B cell (primary cell): ENCODE measurements around the gene CDHR3. TPM values are rescaled to one million over a fixed set of nuclear protein-coding genes. Genes with fewer than 3 reads are reported as not detected.

Experiments
- ATAC-seq: fragments of 200-7000 bp; cut with Tn5 transposase; one replicate; pipeline ENCODE4 v1.10.0; 2021; ENCODE audit warnings: low read depth, mild to moderate bottlenecking, moderate number of reproducible peaks, moderate library complexity
- CTCF ChIA-PET: fragments of 350-600 bp; sonication (Branson Sonifier 250); formaldehyde crosslinking; loops from one replicate; lab custom pipeline; 2021; ENCODE audit warnings: antibody characterized with exemption, inconsistent platforms; lab: Charles Lee
- POLR2A ChIA-PET: fragments of 350-600 bp; sonication (Branson Sonifier 250); formaldehyde crosslinking; loops from one replicate; lab custom pipeline; 2021; ENCODE audit warnings: antibody characterized with exemption; lab: Charles Lee
- DNase-seq: peaks from one replicate; pipeline ENCODE4 v3.0.0; 2013
- H2AFZ ChIP-seq: 2 replicates; pipeline ENCODE4 v1.6.1; 2012; ENCODE audit warnings: mild to moderate bottlenecking, low read depth, low read length; ENCODE audit not compliant: insufficient read depth, poor library complexity, severe bottlenecking
- H3K27ac ChIP-seq, 2 donors: 1 replicate in 1 of 2; 2 replicates in 1 of 2; pipeline ENCODE4 v1.5.1; 2012 to 2013; ENCODE audit warnings: low read length in 2 of 2, mild to moderate bottlenecking in 2 of 2, moderate library complexity in 1 of 2
- H3K27me3 ChIP-seq, 4 experiments: fragments of 200-600 bp in 1 of 4; sonication (generic) in 1 of 4; replicated peaks in 1 of 4; 1 replicate in 2 of 4; 2 replicates in 2 of 4; pipeline versions ENCODE4 v1.6.1 to v1.7.0; 2013 to 2016; ENCODE audit warnings: low read length in 3 of 4, mild to moderate bottlenecking in 2 of 4, mixed read lengths in 1 of 4, moderate library complexity in 1 of 4; ENCODE audit not compliant: insufficient read depth in 4 of 4, control insufficient read depth in 3 of 4; ENCODE audit errors: control extremely low read depth in 1 of 4
- H3K36me3 ChIP-seq, 2 experiments: replicated peaks in 1 of 2; 1 replicate in 1 of 2; 2 replicates in 1 of 2; pipeline versions ENCODE4 v1.6.1 to v1.7.1; 2013; ENCODE audit warnings: low read length in 1 of 2; ENCODE audit not compliant: insufficient read depth in 2 of 2, control insufficient read depth in 1 of 2; ENCODE audit errors: control extremely low read depth in 1 of 2, extremely low read depth in 1 of 2
- H3K4me1 ChIP-seq, 2 donors: fragments of 200-600 bp in 1 of 2; sonication (generic) in 1 of 2; 1 replicate in 1 of 2; 2 replicates in 1 of 2; pipeline versions ENCODE4 v1.5.1 to v1.6.1; 2013 to 2017; ENCODE audit warnings: low read length in 2 of 2; ENCODE audit not compliant: control insufficient read depth in 2 of 2, insufficient read depth in 2 of 2
- H3K4me2 ChIP-seq: replicated peaks from 2 replicates; pipeline ENCODE3; 2012; ENCODE audit warnings: mild to moderate bottlenecking, low read depth, low read length; ENCODE audit not compliant: poor library complexity, severe bottlenecking
- H3K4me3 ChIP-seq, 5 experiments: fragments of 200-600 bp in 1 of 5; sonication (generic) in 1 of 5; 1 replicate in 3 of 5; 2 replicates in 2 of 5; pipeline versions ENCODE4 v1.5.1 to v1.7.0; 2011 to 2016; ENCODE audit warnings: low read length in 4 of 5, mild to moderate bottlenecking in 4 of 5, low read depth in 2 of 5, control low read depth in 1 of 5, moderate library complexity in 1 of 5; ENCODE audit not compliant: insufficient read depth in 1 of 5; ENCODE audit errors: control extremely low read depth in 1 of 5, extremely low read depth in 1 of 5
- H3K79me2 ChIP-seq: fragments of 200-600 bp; sonication (generic); one replicate; pipeline ENCODE4 v1.6.0; 2016; ENCODE audit warnings: low read length; ENCODE audit not compliant: control insufficient read depth, insufficient read depth
- H3K9ac ChIP-seq: fragments of 200-600 bp; sonication (generic); 2 replicates; pipeline ENCODE4 v1.6.1; 2017; ENCODE audit warnings: mild to moderate bottlenecking, low read length, moderate library complexity
- H3K9me3 ChIP-seq, 3 donors: one replicate each; pipeline versions ENCODE4 v1.6.1 to v1.7.1; 2013; ENCODE audit warnings: low read length in 2 of 3; ENCODE audit not compliant: control insufficient read depth in 2 of 3, insufficient read depth in 1 of 3; ENCODE audit errors: control extremely low read depth in 1 of 3
- H4K20me1 ChIP-seq: 2 replicates; pipeline ENCODE4 v1.6.0; 2012; ENCODE audit warnings: mild to moderate bottlenecking, low read length; ENCODE audit not compliant: insufficient read depth, control insufficient read depth, poor library complexity, severe bottlenecking
- H3K27ac Mint-ChIP-seq: one replicate; pipeline ENCODE4 v1.8.0; 2021; ENCODE audit warnings: mixed read lengths
- H3K27me3 Mint-ChIP-seq: one replicate; pipeline ENCODE4 v1.8.0; 2021; ENCODE audit warnings: mixed read lengths
- H3K4me1 Mint-ChIP-seq: one replicate; pipeline ENCODE4 v1.8.0; 2021; ENCODE audit warnings: mixed read lengths
- H3K4me3 Mint-ChIP-seq: one replicate; pipeline ENCODE4 v1.8.0; 2021; ENCODE audit warnings: mixed read lengths
- H3K9me3 Mint-ChIP-seq: one replicate; pipeline ENCODE4 v1.8.0; 2022; ENCODE audit warnings: mixed read lengths; ENCODE audit not compliant: insufficient read depth
- CTCF ChIP-seq: fragments of 200-600 bp; IDR thresholded peaks from one replicate; pipeline ENCODE4 v1.8.0; 2022; ENCODE audit warnings: antibody characterized with exemption, mild to moderate bottlenecking
- EZH2 ChIP-seq: IDR thresholded peaks from 2 replicates; pipeline ENCODE4 v1.6.1; 2012; ENCODE audit warnings: borderline replicate concordance, low read depth, mild to moderate bottlenecking, moderate library complexity, low read length; ENCODE audit not compliant: insufficient read depth, poor library complexity, severe bottlenecking
- WGBS: methylation state at CpG from one replicate; pipeline ENCODE4 v1.1.5; 2013; ENCODE audit warnings: missing lambda C conversion rate; ENCODE audit not compliant: insufficient coverage; 5-methylcytosine and 5-hydroxymethylcytosine counted together
- intact Hi-C: fragments of 100-400 bp; cut with micrococcal nuclease; formaldehyde crosslinking; loops from one replicate; pipeline ENCODE4 v1.10.0; 2022
- polyA plus RNA-seq: library from polyadenylated mRNA; depleted of rRNA; stranded (reverse); fragments of >200 nt; gene quantifications from 2 replicates; pipeline ENCODE4 v1.2.3, GENCODE V29; 2012
- total RNA-seq, 2 donors: library from RNA; stranded (reverse); fragments of 120-200 nt in 1 of 2; gene quantifications; 1 replicate in 1 of 2; 2 replicates in 1 of 2; pipeline versions ENCODE4 v1.2.3 to v1.2.4, GENCODE V29; 2013 to 2022

The CDHR3 gene
- total and polyA plus RNA-seq, 2 donors (not counting 1 experiment from before 2014, with no cell fraction given): 0.34 to 2.6 TPM

DNA sequence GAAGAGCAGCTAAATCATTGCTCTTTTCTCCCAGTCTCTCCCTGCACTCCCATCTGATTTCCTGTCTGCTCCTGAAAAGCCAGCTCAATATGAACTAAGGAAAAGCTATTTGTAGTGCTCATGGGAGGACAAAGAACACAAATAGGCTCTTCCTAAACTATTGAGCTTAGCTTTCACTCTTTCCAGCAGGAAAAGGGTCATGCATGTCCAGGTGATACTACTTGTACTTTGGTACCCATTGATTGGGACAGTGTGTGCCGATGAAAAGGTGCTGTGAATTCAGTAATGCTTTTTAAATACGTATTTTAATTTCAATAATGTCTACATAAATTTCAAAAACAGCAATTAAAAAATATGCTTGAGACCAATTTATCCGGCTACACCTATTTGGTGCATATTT is 49.1 kb upstream of the CDHR3 start:
- Histone ChIP-seq H2AFZ (no peak overlapping the region), H3K4me3 (no peak overlapping the region), H3K79me2 (no peaks in the 10 kb centered on the region), H4K20me1 (no peaks in the 10 kb centered on the region), H3K9me3 (peaks cover 0 to 10% (median 0%) of the 10 kb centered on the region in 3 donors), H3K36me3 (no peaks in the 10 kb centered on the region), H3K27ac (no peak overlapping the region), H3K9ac (no peak overlapping the region), H3K4me2 (no peak overlapping the region), H3K4me1 (no peaks in the 10 kb centered on the region), H3K27me3 (no peaks in the 10 kb centered on the region)
- DNase-seq: no peak
- ChIA-PET CTCF (no interaction called here), POLR2A (interaction anchor here (0.6 kb wide), 1 partner anchor 237 kb away, joined by 8 read pairs; no protein-coding TSS in a partner anchor)
- Mint-ChIP-seq H3K27ac (no peak overlapping the region), H3K4me3 (no peak overlapping the region), H3K4me1 (no peaks in the 10 kb centered on the region), H3K27me3 (no peaks in the 10 kb centered on the region), H3K9me3 (no peaks in the 10 kb centered on the region)
- intact Hi-C loops: no loop called here
- 100% methylated on average over 1 of the region's 3 CpGs for WGBS
- no peak for ATAC-seq
- TF ChIP-seq CTCF: no peak
- TF ChIP-seq EZH2: no peak

- no peaks in the 10 kb centered on the region for H4K20me1 ChIP-seq
- no peak for ATAC-seq
- 87% methylated on average over 1 of the region's 1 CpG for WGBS
Observed at GRCh38 chr7:105916603-105917002, 46.5 kb upstream of the CDHR3 start.

More at GRCh38 chr7:105916603-105917002, 46.5 kb upstream of the CDHR3 start:
- Histone ChIP-seq H2AFZ (no peak overlapping the region), H3K27me3 (peaks cover 0 to 4% (median 0%) of the 10 kb centered on the region in 4 experiments), H3K79me2 (no peaks in the 10 kb centered on the region), H3K4me2 (no peak overlapping the region), H3K27ac (no peak overlapping the region), H3K36me3 (no peaks in the 10 kb centered on the region), H3K4me3 (no peak overlapping the region), H3K9ac (no peak overlapping the region), H3K9me3 (no peaks in the 10 kb centered on the region), H3K4me1 (no peaks in the 10 kb centered on the region)
- Mint-ChIP-seq H3K4me1 (no peaks in the 10 kb centered on the region), H3K4me3 (no peak overlapping the region), H3K27me3 (no peaks in the 10 kb centered on the region), H3K27ac (no peak overlapping the region), H3K9me3 (no peaks in the 10 kb centered on the region)
- TF ChIP-seq CTCF (no peak), EZH2 (no peak)
- intact Hi-C loops: no loop called here
- ChIA-PET POLR2A (no interaction called here), CTCF (no interaction called here)
- DNase-seq: no peak
